ENCODE measurements around the gene OSBP.

Gene OSBP

DNA sequence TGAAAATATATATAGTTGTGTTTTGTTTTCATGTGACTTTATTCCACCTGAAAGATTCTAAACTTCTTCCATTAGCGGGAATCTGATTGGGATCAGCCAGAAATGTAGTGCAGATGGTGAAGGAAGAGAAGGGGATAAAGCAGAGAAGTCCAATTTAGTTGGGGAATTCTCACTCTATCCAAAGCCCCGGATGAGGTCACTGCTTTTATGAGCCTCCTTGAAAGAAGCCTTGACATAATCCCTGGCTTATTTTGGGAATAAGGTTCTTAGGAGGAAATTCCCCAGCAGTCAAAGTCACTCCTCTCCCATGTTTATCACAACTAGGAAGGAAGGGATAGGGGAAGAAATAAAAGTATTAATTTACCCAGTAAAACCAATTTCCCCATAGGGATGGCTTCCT is 41.1 kb downstream of the OSBP start:
- peak; percentile 74 for DNase-seq
- Histone ChIP-seq H3K4ac (ENCODE audit: low read depth in 1 of 2, low read length in 2 of 2) (no peak overlapping the region), H3K79me1 (replicated peaks; ENCODE audit: low read length, poor library complexity, severe bottlenecking) (peaks cover 6% of the 10 kb centered on the region), H4K8ac (ENCODE audit: low read length) (no peak overlapping the region), H3K4me2 (ENCODE audit: low read length, poor library complexity, severe bottlenecking) (no peak overlapping the region), H4K91ac (ENCODE audit: low read length) (no peak overlapping the region), H3K27ac (ENCODE audit: low read length, poor library complexity, severe bottlenecking) (peak overlapping the region; percentile 47), H3K4me3 (ENCODE audit: insufficient read depth in 1 of 2, low read depth in 1 of 2, low read length in 2 of 2) (no peak overlapping the region), H2BK15ac (ENCODE audit: low read depth, poor library complexity, severe bottlenecking) (no peak overlapping the region), H2BK120ac (ENCODE audit: low read depth, low read length) (no peak overlapping the region), H2AFZ (ENCODE audit: low read depth, low read length) (no peak overlapping the region), H3K36me3 (ENCODE audit: control insufficient read depth in 1 of 2, insufficient read depth in 2 of 2, low read depth in 1 of 2, low read length in 2 of 2) (peaks cover 28 to 43% of the 10 kb centered on the region in 2 experiments), H3K18ac (ENCODE audit: low read depth in 1 of 2, low read length in 2 of 2) (peak overlapping the region in 1 of 2 experiments; percentile 59), H3K23ac (ENCODE audit: low read length in 2 of 2) (no peak overlapping the region), H2BK12ac (ENCODE audit: low read length in 2 of 2) (no peak overlapping the region), H3K4me1 (ENCODE audit: control insufficient read depth, insufficient read depth, low read depth, low read length) (peaks cover 7% of the 10 kb centered on the region), H3K9ac (ENCODE audit: low read length) (peak overlapping the region; percentile 69), H2BK5ac (ENCODE audit: low read depth, low read length, poor library complexity, severe bottlenecking) (no peak overlapping the region), H3K14ac (ENCODE audit: low read length in 2 of 2) (no peak overlapping the region), H3K9me3 (ENCODE audit: control insufficient read depth, low read length) (no peaks in the 10 kb centered on the region), H2AK5ac (ENCODE audit: low read length, severe bottlenecking) (peak overlapping the region; percentile 74), H3K27me3 (ENCODE audit: control insufficient read depth in 1 of 2, insufficient read depth in 1 of 2, low read length in 2 of 2) (no peaks in the 10 kb centered on the region)
- 44% methylated on average over 1 of the region's 2 CpGs for WGBS

DNA sequence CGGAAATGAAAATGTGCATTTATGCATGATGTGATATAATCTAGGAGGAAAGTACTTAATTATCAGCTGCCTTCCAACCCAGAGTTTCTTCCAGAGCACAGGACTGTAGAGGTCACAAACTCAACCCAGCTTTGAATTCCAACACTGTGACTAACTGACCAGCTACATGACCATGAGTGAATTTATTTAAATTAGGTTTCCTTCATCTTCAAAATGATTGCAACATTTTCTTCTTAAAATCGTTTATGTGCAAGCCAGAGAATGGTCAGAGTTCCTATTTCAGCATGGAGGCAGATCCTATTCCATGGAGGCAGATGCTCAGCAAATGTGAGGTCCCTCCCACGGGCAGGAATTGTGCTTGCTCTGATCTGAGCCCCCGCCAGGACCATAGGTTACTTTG is 42.4 kb downstream of the OSBP start:
- Histone ChIP-seq H2BK120ac (ENCODE audit: low read depth, low read length) (peak overlapping the region; percentile 39), H2BK12ac (ENCODE audit: low read length in 2 of 2) (peak overlapping the region in 1 of 2 experiments; percentile 82), H2AK5ac (ENCODE audit: low read length, severe bottlenecking) (peak overlapping the region; percentile 80), H3K79me1 (replicated peaks; ENCODE audit: low read length, poor library complexity, severe bottlenecking) (peaks cover 6% of the 10 kb centered on the region), H3K27me3 (ENCODE audit: control insufficient read depth in 1 of 2, insufficient read depth in 1 of 2, low read length in 2 of 2) (no peaks in the 10 kb centered on the region), H3K14ac (ENCODE audit: low read length in 2 of 2) (no peak overlapping the region), H3K4me3 (ENCODE audit: insufficient read depth in 1 of 2, low read depth in 1 of 2, low read length in 2 of 2) (peak overlapping the region in 1 of 2 experiments; percentile 32), H3K4me2 (ENCODE audit: low read length, poor library complexity, severe bottlenecking) (no peak overlapping the region), H3K9ac (ENCODE audit: low read length) (peak overlapping the region; percentile 69), H3K36me3 (ENCODE audit: control insufficient read depth in 1 of 2, insufficient read depth in 2 of 2, low read depth in 1 of 2, low read length in 2 of 2) (peaks cover 22 to 32% of the 10 kb centered on the region in 2 experiments), H3K4me1 (ENCODE audit: control insufficient read depth, insufficient read depth, low read depth, low read length) (peaks cover 7% of the 10 kb centered on the region), H3K18ac (ENCODE audit: low read depth in 1 of 2, low read length in 2 of 2) (peak overlapping the region in 1 of 2 experiments; percentile 73), H2BK5ac (ENCODE audit: low read depth, low read length, poor library complexity, severe bottlenecking) (no peak overlapping the region), H2AFZ (ENCODE audit: low read depth, low read length) (no peak overlapping the region), H3K4ac (ENCODE audit: low read depth in 1 of 2, low read length in 2 of 2) (no peak overlapping the region), H4K8ac (ENCODE audit: low read length) (peak overlapping the region; percentile 84), H3K9me3 (ENCODE audit: control insufficient read depth, low read length) (no peaks in the 10 kb centered on the region), H4K91ac (ENCODE audit: low read length) (no peak overlapping the region), H2BK15ac (ENCODE audit: low read depth, poor library complexity, severe bottlenecking) (no peak overlapping the region), H3K23ac (ENCODE audit: low read length in 2 of 2) (no peak overlapping the region), H3K27ac (ENCODE audit: low read length, poor library complexity, severe bottlenecking) (peak overlapping the region; percentile 73)
- peak; percentile 92 for DNase-seq
- WGBS, result 54% methylated on average over 3 of the region's 4 CpGs

DNA sequence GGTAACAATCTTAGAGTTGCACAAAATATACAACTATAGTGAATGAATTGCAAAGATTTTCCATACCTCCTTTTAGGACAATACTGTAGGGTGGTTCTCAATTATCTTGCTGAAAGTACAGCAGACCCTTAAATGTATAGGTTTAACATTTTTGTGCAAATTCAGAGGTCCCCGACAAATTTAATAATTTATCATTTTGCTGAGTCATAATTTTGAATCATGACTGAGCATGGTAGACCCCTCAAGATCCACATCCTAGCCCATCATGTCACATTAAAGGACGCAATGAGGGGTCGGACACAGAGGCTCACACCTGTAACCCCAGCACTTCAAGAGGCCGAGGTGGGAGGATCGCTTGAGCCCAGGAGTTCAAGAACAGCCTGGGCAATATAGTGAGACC is 43.5 kb downstream of the OSBP start:
- 100% methylated on average over 5 of the region's 5 CpGs for WGBS
- Histone ChIP-seq H3K9me3 (ENCODE audit: control insufficient read depth, low read length) (no peaks in the 10 kb centered on the region), H2BK120ac (ENCODE audit: low read depth, low read length) (no peak overlapping the region), H2BK5ac (ENCODE audit: low read depth, low read length, poor library complexity, severe bottlenecking) (no peak overlapping the region), H3K9ac (ENCODE audit: low read length) (no peak overlapping the region), H3K4ac (ENCODE audit: low read depth in 1 of 2, low read length in 2 of 2) (no peak overlapping the region), H3K4me3 (ENCODE audit: insufficient read depth in 1 of 2, low read depth in 1 of 2, low read length in 2 of 2) (no peak overlapping the region), H3K27ac (ENCODE audit: low read length, poor library complexity, severe bottlenecking) (no peak overlapping the region), H3K23ac (ENCODE audit: low read length in 2 of 2) (no peak overlapping the region), H3K14ac (ENCODE audit: low read length in 2 of 2) (no peak overlapping the region), H2BK15ac (ENCODE audit: low read depth, poor library complexity, severe bottlenecking) (no peak overlapping the region), H3K4me1 (ENCODE audit: control insufficient read depth, insufficient read depth, low read depth, low read length) (peaks cover 7% of the 10 kb centered on the region), H2AK5ac (ENCODE audit: low read length, severe bottlenecking) (no peak overlapping the region), H3K36me3 (ENCODE audit: control insufficient read depth in 1 of 2, insufficient read depth in 2 of 2, low read depth in 1 of 2, low read length in 2 of 2) (peaks cover 13 to 20% of the 10 kb centered on the region in 2 experiments), H3K4me2 (ENCODE audit: low read length, poor library complexity, severe bottlenecking) (no peak overlapping the region), H4K91ac (ENCODE audit: low read length) (no peak overlapping the region), H2BK12ac (ENCODE audit: low read length in 2 of 2) (no peak overlapping the region), H3K18ac (ENCODE audit: low read depth in 1 of 2, low read length in 2 of 2) (no peak overlapping the region), H3K27me3 (ENCODE audit: control insufficient read depth in 1 of 2, insufficient read depth in 1 of 2, low read length in 2 of 2) (no peaks in the 10 kb centered on the region), H4K8ac (ENCODE audit: low read length) (no peak overlapping the region), H2AFZ (ENCODE audit: low read depth, low read length) (no peak overlapping the region), H3K79me1 (replicated peaks; ENCODE audit: low read length, poor library complexity, severe bottlenecking) (peaks cover 4% of the 10 kb centered on the region)
- no peak for DNase-seq

DNA sequence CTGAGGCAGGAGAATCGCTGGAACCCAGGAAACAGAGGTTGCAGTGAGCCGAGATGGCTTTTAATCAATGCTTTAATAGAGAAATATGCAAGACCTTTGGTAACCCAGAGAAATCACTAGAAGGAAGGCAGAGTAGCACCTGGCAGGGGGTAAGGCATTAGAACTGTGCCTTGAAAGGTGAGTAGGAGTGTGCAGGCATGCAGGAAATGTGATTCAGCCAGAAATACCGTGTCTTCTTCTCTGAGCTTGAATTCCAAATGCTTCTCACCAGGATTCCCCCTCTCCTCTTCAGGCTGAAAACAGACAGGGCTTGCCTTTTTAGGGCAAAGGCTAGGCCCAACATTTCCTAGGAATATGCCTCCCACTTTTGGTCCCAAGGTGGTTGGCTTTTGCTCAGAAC is 53.3 kb downstream of the OSBP start:
- H3K36me3 ChIP-seq (ENCODE audit: control insufficient read depth in 1 of 2, insufficient read depth in 2 of 2, low read depth in 1 of 2, low read length in 2 of 2), result no peaks in the 10 kb centered on the region
- DNase-seq, result no peak
- H4K91ac ChIP-seq (ENCODE audit: low read length), result no peak overlapping the region
- no peaks in the 10 kb centered on the region for H3K27me3 ChIP-seq (ENCODE audit: control insufficient read depth in 1 of 2, insufficient read depth in 1 of 2, low read length in 2 of 2)
- no peak overlapping the region for H2BK12ac ChIP-seq (ENCODE audit: low read length in 2 of 2)
- no peak overlapping the region for H3K4me2 ChIP-seq (ENCODE audit: low read length, poor library complexity, severe bottlenecking)
- no peak overlapping the region for H2AK5ac ChIP-seq (ENCODE audit: low read length, severe bottlenecking)
- no peak overlapping the region for H3K14ac ChIP-seq (ENCODE audit: low read length in 2 of 2)
- H3K4me3 ChIP-seq (ENCODE audit: insufficient read depth in 1 of 2, low read depth in 1 of 2, low read length in 2 of 2), result no peak overlapping the region
- no peaks in the 10 kb centered on the region for H3K79me1 ChIP-seq (replicated peaks; ENCODE audit: low read length, poor library complexity, severe bottlenecking)
- H2BK120ac ChIP-seq (ENCODE audit: low read depth, low read length), result no peak overlapping the region
- H2BK5ac ChIP-seq (ENCODE audit: low read depth, low read length, poor library complexity, severe bottlenecking), result no peak overlapping the region
- H4K8ac ChIP-seq (ENCODE audit: low read length), result no peak overlapping the region
- H2AFZ ChIP-seq (ENCODE audit: low read depth, low read length), result no peak overlapping the region
- no peaks in the 10 kb centered on the region for H3K9me3 ChIP-seq (ENCODE audit: control insufficient read depth, low read length)
- no peak overlapping the region for H3K4ac ChIP-seq (ENCODE audit: low read depth in 1 of 2, low read length in 2 of 2)
- no peak overlapping the region for H3K23ac ChIP-seq (ENCODE audit: low read length in 2 of 2)
- no peak overlapping the region for H3K18ac ChIP-seq (ENCODE audit: low read depth in 1 of 2, low read length in 2 of 2)
- no peak overlapping the region for H3K9ac ChIP-seq (ENCODE audit: low read length)
- H3K4me1 ChIP-seq (ENCODE audit: control insufficient read depth, insufficient read depth, low read depth, low read length), result no peaks in the 10 kb centered on the region
- WGBS, result 80% methylated on average over 3 of the region's 3 CpGs
- no peak overlapping the region for H2BK15ac ChIP-seq (ENCODE audit: low read depth, poor library complexity, severe bottlenecking)
- H3K27ac ChIP-seq (ENCODE audit: low read length, poor library complexity, severe bottlenecking), result no peak overlapping the region

Measured in mesenchymal stem cell (in vitro differentiated cells and primary cell).